ENCODE results near the gene CTXND1.

The CTXND1 gene

DNA sequence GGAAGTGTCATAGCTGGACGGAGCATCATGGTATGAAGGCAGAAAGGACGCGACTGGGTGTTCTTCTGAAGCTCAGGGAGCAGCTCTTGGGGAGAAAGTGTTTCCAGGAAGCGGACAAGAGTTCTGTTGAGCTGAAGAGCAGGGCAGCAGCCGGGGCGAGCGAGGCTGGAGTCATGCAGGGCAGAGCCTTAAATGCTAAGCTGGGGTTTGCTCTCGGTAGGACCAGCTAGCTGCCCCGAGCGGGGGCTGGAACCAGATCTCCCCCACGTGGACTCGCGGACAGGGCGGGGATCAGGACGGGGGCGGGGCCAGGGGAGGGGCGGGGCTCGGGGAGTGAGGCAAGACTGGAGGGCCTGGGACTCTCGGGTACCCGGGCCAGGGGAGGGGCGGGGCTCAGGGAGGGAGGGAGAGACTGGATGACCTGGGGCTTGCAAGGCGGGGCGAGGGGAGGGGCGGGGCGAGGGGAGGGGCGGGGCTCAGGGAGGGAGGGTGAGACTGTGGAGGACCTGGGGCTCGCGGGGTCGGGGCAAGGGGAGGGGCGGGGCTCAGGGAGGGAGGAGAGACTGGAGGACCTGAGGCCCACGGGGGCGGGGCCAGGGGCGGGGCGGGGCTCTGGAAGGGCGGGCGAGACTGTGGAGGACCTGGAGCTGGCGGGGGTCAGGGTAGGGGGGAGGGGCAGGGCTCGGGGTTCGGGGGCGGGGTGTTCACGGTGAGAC lies 99.7 kb downstream of the CTXND1 start:
- TF ChIP-seq, protein P1, sequence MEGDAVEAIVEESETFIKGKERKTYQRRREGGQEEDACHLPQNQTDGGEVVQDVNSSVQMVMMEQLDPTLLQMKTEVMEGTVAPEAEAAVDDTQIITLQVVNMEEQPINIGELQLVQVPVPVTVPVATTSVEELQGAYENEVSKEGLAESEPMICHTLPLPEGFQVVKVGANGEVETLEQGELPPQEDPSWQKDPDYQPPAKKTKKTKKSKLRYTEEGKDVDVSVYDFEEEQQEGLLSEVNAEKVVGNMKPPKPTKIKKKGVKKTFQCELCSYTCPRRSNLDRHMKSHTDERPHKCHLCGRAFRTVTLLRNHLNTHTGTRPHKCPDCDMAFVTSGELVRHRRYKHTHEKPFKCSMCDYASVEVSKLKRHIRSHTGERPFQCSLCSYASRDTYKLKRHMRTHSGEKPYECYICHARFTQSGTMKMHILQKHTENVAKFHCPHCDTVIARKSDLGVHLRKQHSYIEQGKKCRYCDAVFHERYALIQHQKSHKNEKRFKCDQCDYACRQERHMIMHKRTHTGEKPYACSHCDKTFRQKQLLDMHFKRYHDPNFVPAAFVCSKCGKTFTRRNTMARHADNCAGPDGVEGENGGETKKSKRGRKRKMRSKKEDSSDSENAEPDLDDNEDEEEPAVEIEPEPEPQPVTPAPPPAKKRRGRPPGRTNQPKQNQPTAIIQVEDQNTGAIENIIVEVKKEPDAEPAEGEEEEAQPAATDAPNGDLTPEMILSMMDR (conservative IDR thresholded peaks at IDR 0.05; ENCODE audit: low read depth, low read length) = no peak
- H3K4me3 ChIP-seq (ENCODE audit: low read depth, low read length) = peak overlapping the region; percentile 82
- DNase-seq (ENCODE audit: low read depth) = peak; percentile 96

DNA sequence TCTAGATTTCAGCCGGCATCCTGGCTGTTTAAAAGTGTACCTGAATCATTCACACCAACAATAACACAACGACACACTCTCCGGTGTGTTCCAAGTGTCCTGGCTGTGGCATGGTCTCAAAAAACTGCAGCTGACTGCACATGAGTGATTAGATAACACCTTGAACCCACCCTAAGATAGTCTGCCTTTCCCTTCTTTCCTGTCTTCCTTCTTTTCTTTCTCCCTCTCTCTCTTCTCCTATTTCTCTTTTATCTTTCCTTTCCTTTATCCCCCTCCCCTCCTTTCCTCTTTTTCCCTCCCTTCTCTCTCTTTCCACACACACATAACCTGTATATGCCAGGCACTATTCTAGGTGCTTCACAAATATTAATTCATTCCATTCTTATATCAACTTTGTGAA lies 100.4 kb downstream of the CTXND1 start:
- TF ChIP-seq, protein P1 (conservative IDR thresholded peaks at IDR 0.05; ENCODE audit: low read depth, low read length) = no peak
- H3K4me3 ChIP-seq (ENCODE audit: low read depth, low read length) = no peak overlapping the region

DNA sequence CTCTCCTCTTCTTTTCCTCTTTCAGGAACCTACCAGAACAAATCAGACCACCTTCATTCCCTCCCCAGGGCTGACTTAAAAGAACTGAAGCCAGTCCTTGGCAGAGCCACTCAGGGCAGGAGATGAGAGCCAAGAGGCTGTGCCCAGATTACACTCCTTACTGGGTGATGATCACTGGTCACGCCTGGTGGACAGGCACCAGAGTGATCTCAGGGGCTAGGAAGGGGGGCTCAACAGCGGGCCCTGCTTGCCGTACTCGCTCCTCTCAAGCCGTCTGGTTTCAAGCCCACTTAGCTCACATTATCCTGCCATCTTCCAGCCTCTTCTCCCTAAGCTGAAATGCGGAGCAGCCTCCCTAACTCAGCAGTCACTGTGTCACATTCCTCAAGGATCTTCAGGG lies 100.9 kb downstream of the CTXND1 start:
- H3K4me3 ChIP-seq (ENCODE audit: low read depth, low read length) = no peak overlapping the region
- TF ChIP-seq, protein P1 (conservative IDR thresholded peaks at IDR 0.05; ENCODE audit: low read depth, low read length) = no peak
- no peak for DNase-seq (ENCODE audit: low read depth)

More for the DNA sequence above, 100.4 kb downstream of the CTXND1 start:
- no peak for DNase-seq (ENCODE audit: low read depth)

Measured in choroid plexus epithelial cell (primary cell).